ENCODE data around the gene BBS2. TPM values are rescaled to one million over a fixed set of nuclear protein-coding genes. Genes with fewer than 3 reads are reported as not detected.

The BBS2 gene
- total RNA-seq, 1 donor from 2014 or later, result 48.6 TPM

- H3K4me3 Mint-ChIP-seq, result no peak overlapping the region
- H3K4me1 Mint-ChIP-seq, result no peaks in the 10 kb centered on the region
- H3K36me3 Mint-ChIP-seq (ENCODE audit: low read depth), result no peaks in the 10 kb centered on the region
- no peak overlapping the region for H3K27ac Mint-ChIP-seq (ENCODE audit: unreplicated experiment)
- DNase-seq (ENCODE audit: low read depth, low spot score), result no peak
- no peak for TF ChIP-seq CTCF (conservative IDR thresholded peaks at IDR 0.05)
- H3K9me3 Mint-ChIP-seq, result no peaks in the 10 kb centered on the region
- H3K27me3 Mint-ChIP-seq (ENCODE audit: low read depth), result no peaks in the 10 kb centered on the region
These were observed 83.6 kb downstream of the BBS2 start for GRCh38 chr16:56436258-56436657.

Other genes with a start within 250 kb of the BBS2 start
- gene AMFR, start 94.5 kb downstream of the BBS2 start, total RNA-seq, result 64.7 and 66.4 TPM in 2 replicates
- gene NUDT21, start 68.7 kb downstream of the BBS2 start, total RNA-seq, result 232 and 239 TPM in 2 replicates
- 52.9 and 55.4 TPM in 2 replicates for gene OGFOD1, start 68.5 kb downstream of the BBS2 start, total RNA-seq
- not detected in 2 replicates for gene MT4, start 45.0 kb upstream of the BBS2 start, total RNA-seq
- not detected in 2 replicates for gene MT3, start 69.5 kb upstream of the BBS2 start, total RNA-seq
- 11.6 and 13.8 TPM in 2 replicates for gene MT2A, start 88.6 kb upstream of the BBS2 start, total RNA-seq
- gene MT1E, start 105.8 kb upstream of the BBS2 start, total RNA-seq, result 0.49 and 0.59 TPM in 2 replicates
- not detected in 2 replicates for gene MT1M, start 112.6 kb upstream of the BBS2 start, total RNA-seq
- gene MT1A, start 118.6 kb upstream of the BBS2 start, total RNA-seq, result not detected in 2 replicates
- gene MT1B, start 131.9 kb upstream of the BBS2 start, total RNA-seq, result not detected in 2 replicates
- 1.5 and 2.4 TPM in 2 replicates for gene MT1F, start 137.9 kb upstream of the BBS2 start, total RNA-seq
- not detected in 2 replicates for gene MT1G, start 148.0 kb upstream of the BBS2 start, total RNA-seq
- gene MT1H, start 149.8 kb upstream of the BBS2 start, total RNA-seq, result not detected in 2 replicates
- gene MT1X, start 162.4 kb upstream of the BBS2 start, total RNA-seq, result 13.2 and 18.8 TPM in 2 replicates
- gene NUP93, start 210.1 kb upstream of the BBS2 start, total RNA-seq, result 151 and 152 TPM in 2 replicates

All from neural crest cell (in vitro differentiated cells).